Panc1 (cell line): ENCODE data around the gene COX17. TPM values are rescaled to one million over a fixed set of nuclear protein-coding genes. Genes with fewer than 3 reads are reported as not detected.

ENCODE experiments used
- ATAC-seq: fragments of 200-7000 bp; cut with Tn5 transposase; 2 replicates; pipeline ENCODE4 v1.9.1; 2020; ENCODE audit warnings: mild to moderate bottlenecking, moderate library complexity
- BruUV-seq: library from RNA; stranded (reverse); fragments of 400-500 nt; replicated peaks from 2 replicates; lab custom pipeline; 2021; lab: Mats Ljungman, UMichigan
- CTCF ChIA-PET: fragments of 300-600 bp; sonication (Branson Sonifier 250); formaldehyde crosslinking; loops from one replicate; lab custom pipeline; 2022; ENCODE audit warnings: antibody characterized with exemption; lab: Charles Lee
- POLR2A ChIA-PET: fragments of 300-600 bp; sonication (Branson Sonifier 250); formaldehyde crosslinking; loops from one replicate; lab custom pipeline; 2022; ENCODE audit warnings: antibody characterized with exemption; lab: Charles Lee
- DNase-seq: peaks from one replicate; pipeline ENCODE4 v3.0.0-alpha.2; 2010; ENCODE audit warnings: low read depth, low spot score
- H3K27ac ChIP-seq: 2 replicates; pipeline ENCODE4 v1.5.1; 2011; ENCODE audit warnings: mild to moderate bottlenecking, low read length, inconsistent platforms
- H3K27me3 ChIP-seq: fragments of 200-500 bp; sonication (Bioruptor generic); 2 replicates; pipeline ENCODE4 v1.6.0; 2014; ENCODE audit warnings: low read length, inconsistent platforms; ENCODE audit not compliant: control insufficient read depth, insufficient read depth
- H3K36me3 ChIP-seq: fragments of 200-500 bp; sonication (Bioruptor generic); 2 replicates; pipeline ENCODE4 v1.5.1; 2014; ENCODE audit warnings: inconsistent platforms, mild to moderate bottlenecking, low read length, moderate library complexity; ENCODE audit not compliant: control insufficient read depth, insufficient read depth
- H3K4me1 ChIP-seq: 2 replicates; pipeline ENCODE4 v1.5.1; 2011; ENCODE audit warnings: inconsistent platforms, mild to moderate bottlenecking, low read length, moderate library complexity; ENCODE audit not compliant: control insufficient read depth, insufficient read depth
- H3K4me3 ChIP-seq, 2 experiments: 2 replicates each; pipeline ENCODE4 v1.5.1; 2011 to 2012; ENCODE audit warnings: low read depth in 2 of 2, low read length in 2 of 2, mild to moderate bottlenecking in 2 of 2, inconsistent platforms in 1 of 2, moderate library complexity in 1 of 2
- H3K9me3 ChIP-seq: fragments of 200-500 bp; sonication (Bioruptor generic); 2 replicates; pipeline ENCODE4 v1.5.1; 2014; ENCODE audit warnings: low read depth, mild to moderate bottlenecking, inconsistent platforms, low read length, moderate library complexity; ENCODE audit not compliant: control insufficient read depth, insufficient read depth
- POLR2AphosphoS5 ChIP-seq: IDR thresholded peaks from 2 replicates; pipeline ENCODE4 v1.6.1; 2012; ENCODE audit warnings: mild to moderate bottlenecking, low read depth, low read length, moderate library complexity
- SIN3A ChIP-seq: IDR thresholded peaks from 2 replicates; pipeline ENCODE4 v1.6.1; 2012; ENCODE audit warnings: low read depth, mild to moderate bottlenecking, low read length, moderate library complexity, borderline replicate concordance; ENCODE audit not compliant: insufficient read depth
- TCF7L2 ChIP-seq: IDR thresholded peaks from 2 replicates; pipeline ENCODE4 v1.6.1; 2011; ENCODE audit warnings: mild to moderate bottlenecking, low read depth, low read length, inconsistent platforms
- in situ Hi-C: cut with HindIII; loops from 2 replicates; pipeline ENCODE4 v1.10.0; 2016; ENCODE audit warnings: low sequenced_read_pairs, low pct_unique_long_range_greater_than_20kb
- intact Hi-C: fragments of 100-400 bp; cut with micrococcal nuclease; formaldehyde crosslinking; loops from one replicate; pipeline ENCODE4 v1.10.0; 2022; ENCODE audit not compliant: unreplicated experiment
- total RNA-seq: library from RNA; stranded (reverse); gene quantifications from one replicate; pipeline ENCODE4 v1.2.1, GENCODE V29; 2021; ENCODE audit not compliant: unreplicated experiment
- TF ChIP-seq, protein P1 (sequence below), 2 experiments: IDR thresholded peaks; 2 replicates each; pipeline ENCODE4 v1.6.1; 2011 to 2012; ENCODE audit warnings: low read depth in 2 of 2, control low read depth in 1 of 2, low read length in 1 of 2, mild to moderate bottlenecking in 1 of 2, moderate library complexity in 1 of 2; ENCODE audit not compliant: insufficient read depth in 1 of 2
- TF ChIP-seq, protein P2 (sequence below): fragments of 450-650 bp; IDR thresholded peaks from 2 replicates; pipeline ENCODE4 v1.5.1; 2017; ENCODE audit warnings: mild to moderate bottlenecking

Gene COX17
- total RNA-seq, 1 experiment from 2014 or later: 81.6 TPM

GRCh38 chr3:119624002-119624720, 53.0 kb downstream of the COX17 start:
- no peak for ATAC-seq
- CTCF ChIA-PET: no interaction called here
- BruUV-seq: no TSS peak

GRCh38 chr3:119620899-119621298, 56.3 kb downstream of the COX17 start:
- BruUV-seq: no TSS peak
- intact Hi-C loops: no loop called here
- Histone ChIP-seq H3K4me3 (no peak overlapping the region), H3K36me3 (no peaks in the 10 kb centered on the region), H3K9me3 (no peaks in the 10 kb centered on the region), H3K27me3 (no peaks in the 10 kb centered on the region), H3K27ac (no peak overlapping the region), H3K4me1 (no peaks in the 10 kb centered on the region)
- DNase-seq (no peak), ATAC-seq (no peak)
- ChIA-PET POLR2A (no interaction called here), CTCF (no interaction called here)
- in situ Hi-C loops: no loop called here
- TF ChIP-seq POLR2AphosphoS5: no peak
- no peak for TF ChIP-seq TCF7L2
- no peak for TF ChIP-seq SIN3A
- TF ChIP-seq, protein P1, sequence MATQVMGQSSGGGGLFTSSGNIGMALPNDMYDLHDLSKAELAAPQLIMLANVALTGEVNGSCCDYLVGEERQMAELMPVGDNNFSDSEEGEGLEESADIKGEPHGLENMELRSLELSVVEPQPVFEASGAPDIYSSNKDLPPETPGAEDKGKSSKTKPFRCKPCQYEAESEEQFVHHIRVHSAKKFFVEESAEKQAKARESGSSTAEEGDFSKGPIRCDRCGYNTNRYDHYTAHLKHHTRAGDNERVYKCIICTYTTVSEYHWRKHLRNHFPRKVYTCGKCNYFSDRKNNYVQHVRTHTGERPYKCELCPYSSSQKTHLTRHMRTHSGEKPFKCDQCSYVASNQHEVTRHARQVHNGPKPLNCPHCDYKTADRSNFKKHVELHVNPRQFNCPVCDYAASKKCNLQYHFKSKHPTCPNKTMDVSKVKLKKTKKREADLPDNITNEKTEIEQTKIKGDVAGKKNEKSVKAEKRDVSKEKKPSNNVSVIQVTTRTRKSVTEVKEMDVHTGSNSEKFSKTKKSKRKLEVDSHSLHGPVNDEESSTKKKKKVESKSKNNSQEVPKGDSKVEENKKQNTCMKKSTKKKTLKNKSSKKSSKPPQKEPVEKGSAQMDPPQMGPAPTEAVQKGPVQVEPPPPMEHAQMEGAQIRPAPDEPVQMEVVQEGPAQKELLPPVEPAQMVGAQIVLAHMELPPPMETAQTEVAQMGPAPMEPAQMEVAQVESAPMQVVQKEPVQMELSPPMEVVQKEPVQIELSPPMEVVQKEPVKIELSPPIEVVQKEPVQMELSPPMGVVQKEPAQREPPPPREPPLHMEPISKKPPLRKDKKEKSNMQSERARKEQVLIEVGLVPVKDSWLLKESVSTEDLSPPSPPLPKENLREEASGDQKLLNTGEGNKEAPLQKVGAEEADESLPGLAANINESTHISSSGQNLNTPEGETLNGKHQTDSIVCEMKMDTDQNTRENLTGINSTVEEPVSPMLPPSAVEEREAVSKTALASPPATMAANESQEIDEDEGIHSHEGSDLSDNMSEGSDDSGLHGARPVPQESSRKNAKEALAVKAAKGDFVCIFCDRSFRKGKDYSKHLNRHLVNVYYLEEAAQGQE (IDR thresholded peaks at IDR 0.05; ENCODE audit: insufficient read depth in 1 of 2, low read depth in 2 of 2, low read length in 1 of 2): no peak
- TF ChIP-seq, protein P2, sequence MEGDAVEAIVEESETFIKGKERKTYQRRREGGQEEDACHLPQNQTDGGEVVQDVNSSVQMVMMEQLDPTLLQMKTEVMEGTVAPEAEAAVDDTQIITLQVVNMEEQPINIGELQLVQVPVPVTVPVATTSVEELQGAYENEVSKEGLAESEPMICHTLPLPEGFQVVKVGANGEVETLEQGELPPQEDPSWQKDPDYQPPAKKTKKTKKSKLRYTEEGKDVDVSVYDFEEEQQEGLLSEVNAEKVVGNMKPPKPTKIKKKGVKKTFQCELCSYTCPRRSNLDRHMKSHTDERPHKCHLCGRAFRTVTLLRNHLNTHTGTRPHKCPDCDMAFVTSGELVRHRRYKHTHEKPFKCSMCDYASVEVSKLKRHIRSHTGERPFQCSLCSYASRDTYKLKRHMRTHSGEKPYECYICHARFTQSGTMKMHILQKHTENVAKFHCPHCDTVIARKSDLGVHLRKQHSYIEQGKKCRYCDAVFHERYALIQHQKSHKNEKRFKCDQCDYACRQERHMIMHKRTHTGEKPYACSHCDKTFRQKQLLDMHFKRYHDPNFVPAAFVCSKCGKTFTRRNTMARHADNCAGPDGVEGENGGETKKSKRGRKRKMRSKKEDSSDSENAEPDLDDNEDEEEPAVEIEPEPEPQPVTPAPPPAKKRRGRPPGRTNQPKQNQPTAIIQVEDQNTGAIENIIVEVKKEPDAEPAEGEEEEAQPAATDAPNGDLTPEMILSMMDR: no peak

More at GRCh38 chr3:119624002-119624720, 53.0 kb downstream of the COX17 start:
- POLR2A ChIA-PET: interaction anchor here (0.7 kb wide), 1 partner anchor 14 kb away, joined by 19 read pairs; no protein-coding TSS in a partner anchor
- Histone ChIP-seq H3K36me3 (no peaks in the 10 kb centered on the region), H3K9me3 (no peaks in the 10 kb centered on the region), H3K27me3 (no peaks in the 10 kb centered on the region; the same call in 1 of the 2 replicates), H3K4me3 (no peak overlapping the region), H3K4me1 (no peaks in the 10 kb centered on the region), H3K27ac (no peak overlapping the region)
- intact Hi-C loops: no loop called here
- TF ChIP-seq, protein P2: no peak
- TF ChIP-seq TCF7L2 (no peak), POLR2AphosphoS5 (no peak), SIN3A (no peak)
- TF ChIP-seq, protein P1 (IDR thresholded peaks at IDR 0.05; ENCODE audit: insufficient read depth in 1 of 2, low read depth in 2 of 2, low read length in 1 of 2): no peak
- in situ Hi-C loops: no loop called here
- DNase-seq: no peak
